ENCODE data around the gene NKAIN1. TPM values are rescaled to one million over a fixed set of nuclear protein-coding genes. Genes with fewer than 3 reads are reported as not detected.
"Not testable (repeated sequence)": the region's sequence is repeated elsewhere in the genome, so short reads cannot be mapped to it uniquely, and the experiment has no call there.

NKAIN1 gene
- total RNA-seq, 1 experiment from 2014 or later = 1.1 TPM

- TF ChIP-seq EZH2 (IDR thresholded peaks at IDR 0.05) (no peak), CBX3 (IDR thresholded peaks at IDR 0.05; ENCODE audit: low read depth) (no peak), EGR1 (IDR thresholded peaks at IDR 0.05; ENCODE audit: low read depth) (no peak), ZFX (IDR thresholded peaks at IDR 0.05) (no peak)
- H4K20me1 ChIP-seq (ENCODE audit: insufficient read depth) = no peaks in the 10 kb centered on the region
- no TSS peak for BruUV-seq (replicated peaks)
- ATAC-seq (no peak), DNase-seq (ENCODE audit: low read depth, low spot score) (no peak)
- no peak overlapping the region for H3K27ac ChIP-seq (ENCODE audit: low read depth, low read length)
- ChIA-PET CTCF (interaction anchor here (1.4 kb wide), 1 partner anchor 82 kb away, joined by 4 read pairs; no protein-coding TSS in a partner anchor), RAD21 (ENCODE audit: low non-redundant PET in 1 of 2, low total read pairs in 2 of 2, uncharacterized antibody in 2 of 2, unreplicated experiment in 2 of 2) (no interaction called here), POLR2A (interaction anchor here (1.2 kb wide), 1 partner anchor 15 kb away, joined by 3 read pairs; no protein-coding TSS in a partner anchor)
- H3K9me3 ChIP-seq (ENCODE audit: control insufficient read depth in 1 of 2, insufficient read depth in 1 of 2, low read depth in 1 of 2, low read length in 2 of 2) = no peaks in the 10 kb centered on the region
- H3K36me3 ChIP-seq (ENCODE audit: control insufficient read depth in 1 of 2, insufficient read depth in 2 of 2, low read length in 2 of 2) = peaks cover 48 to 51% of the 10 kb centered on the region in 2 experiments
- no peaks in the 10 kb centered on the region for H3K4me1 ChIP-seq (ENCODE audit: control insufficient read depth in 1 of 2, insufficient read depth in 2 of 2, low read length in 2 of 2)
- H3K9me2 ChIP-seq (ENCODE audit: insufficient read depth) = no peaks in the 10 kb centered on the region
- intact Hi-C loops (cut with micrococcal nuclease) = no loop called here
- no peaks in the 10 kb centered on the region for H3K79me2 ChIP-seq (ENCODE audit: insufficient read depth, low read length)
- H3K4me3 ChIP-seq (replicated peaks in 1 of 2; ENCODE audit: low read depth in 1 of 2, low read length in 2 of 2) = no peak overlapping the region
- H3K27me3 ChIP-seq (ENCODE audit: insufficient read depth, low read length) = no peaks in the 10 kb centered on the region
- no peak overlapping the region for H2AFZ ChIP-seq (ENCODE audit: low read depth, low read length, poor library complexity, severe bottlenecking)
- H3K9ac ChIP-seq (ENCODE audit: low read length) = no peak overlapping the region
- no peak overlapping the region for H3K4me2 ChIP-seq (ENCODE audit: low read length)
These were observed 23.7 kb upstream of the NKAIN1 start for GRCh38 chr1:31263408-31263807.

DNA sequence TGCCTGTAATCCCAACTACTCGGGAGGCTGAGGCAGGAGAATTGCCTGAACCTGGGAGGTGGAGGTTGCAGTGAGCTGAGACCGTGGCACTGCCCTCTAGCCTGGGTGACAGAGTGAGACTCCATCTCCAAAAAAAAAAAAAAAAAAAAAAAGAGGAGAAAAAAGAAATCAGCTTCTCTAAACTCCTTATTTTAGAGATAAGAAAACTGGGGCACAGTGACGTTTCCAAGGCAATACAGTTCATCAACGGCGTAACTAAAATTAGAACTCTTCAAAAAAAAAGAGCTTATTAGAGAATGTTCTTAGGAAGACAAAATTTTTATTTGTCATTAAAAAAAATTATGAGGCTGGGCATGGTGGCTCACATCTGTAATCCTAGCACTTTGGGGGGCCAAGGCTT lies 22.7 kb upstream of the NKAIN1 start:
- BruUV-seq (replicated peaks); DNase-seq (ENCODE audit: low read depth, low spot score); intact Hi-C loops (cut with micrococcal nuclease); H3K9me2 ChIP-seq (ENCODE audit: insufficient read depth); H3K79me2 ChIP-seq (ENCODE audit: insufficient read depth, low read length); RAD21 ChIA-PET (ENCODE audit: low non-redundant PET in 1 of 2, low total read pairs in 2 of 2, uncharacterized antibody in 2 of 2, unreplicated experiment in 2 of 2); H3K9ac ChIP-seq (ENCODE audit: low read length); H2AFZ ChIP-seq (ENCODE audit: low read depth, low read length, poor library complexity, severe bottlenecking); H3K9me3 ChIP-seq (ENCODE audit: control insufficient read depth in 1 of 2, insufficient read depth in 1 of 2, low read depth in 1 of 2, low read length in 2 of 2); POLR2A ChIA-PET; ATAC-seq; H3K4me2 ChIP-seq (ENCODE audit: low read length); CTCF ChIA-PET; H3K27ac ChIP-seq (ENCODE audit: low read depth, low read length); H3K27me3 ChIP-seq (ENCODE audit: insufficient read depth, low read length); H3K4me1 ChIP-seq (ENCODE audit: control insufficient read depth in 1 of 2, insufficient read depth in 2 of 2, low read length in 2 of 2); H4K20me1 ChIP-seq (ENCODE audit: insufficient read depth); H3K4me3 ChIP-seq (replicated peaks in 1 of 2; ENCODE audit: low read depth in 1 of 2, low read length in 2 of 2): not testable (repeated sequence)
- peaks cover 47 to 51% of the 10 kb centered on the region in 2 experiments for H3K36me3 ChIP-seq (ENCODE audit: control insufficient read depth in 1 of 2, insufficient read depth in 2 of 2, low read length in 2 of 2)

GRCh38 chr1:31261916-31262315 lies 22.2 kb upstream of the NKAIN1 start:
- H3K9ac ChIP-seq (ENCODE audit: low read length) = no peak overlapping the region
- H3K9me2 ChIP-seq (ENCODE audit: insufficient read depth) = no peaks in the 10 kb centered on the region
- no TSS peak for BruUV-seq (replicated peaks)
- no peaks in the 10 kb centered on the region for H3K79me2 ChIP-seq (ENCODE audit: insufficient read depth, low read length)
- CTCF ChIA-PET = no interaction called here
- intact Hi-C loops (cut with micrococcal nuclease) = no loop called here
- H3K27me3 ChIP-seq (ENCODE audit: insufficient read depth, low read length) = no peaks in the 10 kb centered on the region
- H3K4me3 ChIP-seq (replicated peaks in 1 of 2; ENCODE audit: low read depth in 1 of 2, low read length in 2 of 2) = no peak overlapping the region
- no peak overlapping the region for H3K4me2 ChIP-seq (ENCODE audit: low read length)
- no peaks in the 10 kb centered on the region for H4K20me1 ChIP-seq (ENCODE audit: insufficient read depth)
- POLR2A ChIA-PET = no interaction called here
- H2AFZ ChIP-seq (ENCODE audit: low read depth, low read length, poor library complexity, severe bottlenecking) = no peak overlapping the region
- H3K27ac ChIP-seq (ENCODE audit: low read depth, low read length) = no peak overlapping the region
- H3K4me1 ChIP-seq (ENCODE audit: control insufficient read depth in 1 of 2, insufficient read depth in 2 of 2, low read length in 2 of 2) = no peaks in the 10 kb centered on the region
- peaks cover 42 to 46% of the 10 kb centered on the region in 2 experiments for H3K36me3 ChIP-seq (ENCODE audit: control insufficient read depth in 1 of 2, insufficient read depth in 2 of 2, low read length in 2 of 2)
- ATAC-seq (no peak), DNase-seq (ENCODE audit: low read depth, low spot score) (no peak)
- RAD21 ChIA-PET (ENCODE audit: low non-redundant PET in 1 of 2, low total read pairs in 2 of 2, uncharacterized antibody in 2 of 2, unreplicated experiment in 2 of 2) = no interaction called here
- no peaks in the 10 kb centered on the region for H3K9me3 ChIP-seq (ENCODE audit: control insufficient read depth in 1 of 2, insufficient read depth in 1 of 2, low read depth in 1 of 2, low read length in 2 of 2)
- TF ChIP-seq SRF (IDR thresholded peaks at IDR 0.05; ENCODE audit: low read depth) (no peak), EZH2 (IDR thresholded peaks at IDR 0.05) (no peak), SIN3A (IDR thresholded peaks at IDR 0.05; ENCODE audit: low read depth) (no peak), POLR2AphosphoS5 (IDR thresholded peaks at IDR 0.05; ENCODE audit: low read depth, low read length) (no peak), CBX3 (IDR thresholded peaks at IDR 0.05; ENCODE audit: low read depth) (no peak), CEBPB (IDR thresholded peaks at IDR 0.05; ENCODE audit: low read depth) (no peak), TCF7L2 (IDR thresholded peaks at IDR 0.05; ENCODE audit: borderline replicate concordance, extremely low read depth, insufficient read depth, insufficient read length) (no peak)
- TF ChIP-seq, protein P1, sequence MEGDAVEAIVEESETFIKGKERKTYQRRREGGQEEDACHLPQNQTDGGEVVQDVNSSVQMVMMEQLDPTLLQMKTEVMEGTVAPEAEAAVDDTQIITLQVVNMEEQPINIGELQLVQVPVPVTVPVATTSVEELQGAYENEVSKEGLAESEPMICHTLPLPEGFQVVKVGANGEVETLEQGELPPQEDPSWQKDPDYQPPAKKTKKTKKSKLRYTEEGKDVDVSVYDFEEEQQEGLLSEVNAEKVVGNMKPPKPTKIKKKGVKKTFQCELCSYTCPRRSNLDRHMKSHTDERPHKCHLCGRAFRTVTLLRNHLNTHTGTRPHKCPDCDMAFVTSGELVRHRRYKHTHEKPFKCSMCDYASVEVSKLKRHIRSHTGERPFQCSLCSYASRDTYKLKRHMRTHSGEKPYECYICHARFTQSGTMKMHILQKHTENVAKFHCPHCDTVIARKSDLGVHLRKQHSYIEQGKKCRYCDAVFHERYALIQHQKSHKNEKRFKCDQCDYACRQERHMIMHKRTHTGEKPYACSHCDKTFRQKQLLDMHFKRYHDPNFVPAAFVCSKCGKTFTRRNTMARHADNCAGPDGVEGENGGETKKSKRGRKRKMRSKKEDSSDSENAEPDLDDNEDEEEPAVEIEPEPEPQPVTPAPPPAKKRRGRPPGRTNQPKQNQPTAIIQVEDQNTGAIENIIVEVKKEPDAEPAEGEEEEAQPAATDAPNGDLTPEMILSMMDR (IDR thresholded peaks at IDR 0.05 in 2 of 3, conservative IDR thresholded peaks at IDR 0.05 in 1 of 3; ENCODE audit: borderline replicate concordance in 1 of 3, insufficient read depth in 1 of 3, low read depth in 2 of 3, low read length in 2 of 3) = no peak
- TF ChIP-seq, protein P2, sequence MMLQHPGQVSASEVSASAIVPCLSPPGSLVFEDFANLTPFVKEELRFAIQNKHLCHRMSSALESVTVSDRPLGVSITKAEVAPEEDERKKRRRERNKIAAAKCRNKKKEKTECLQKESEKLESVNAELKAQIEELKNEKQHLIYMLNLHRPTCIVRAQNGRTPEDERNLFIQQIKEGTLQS (IDR thresholded peaks at IDR 0.05) = no peak
